ENCODE data around the gene NOXA1.

The NOXA1 gene

DNA sequence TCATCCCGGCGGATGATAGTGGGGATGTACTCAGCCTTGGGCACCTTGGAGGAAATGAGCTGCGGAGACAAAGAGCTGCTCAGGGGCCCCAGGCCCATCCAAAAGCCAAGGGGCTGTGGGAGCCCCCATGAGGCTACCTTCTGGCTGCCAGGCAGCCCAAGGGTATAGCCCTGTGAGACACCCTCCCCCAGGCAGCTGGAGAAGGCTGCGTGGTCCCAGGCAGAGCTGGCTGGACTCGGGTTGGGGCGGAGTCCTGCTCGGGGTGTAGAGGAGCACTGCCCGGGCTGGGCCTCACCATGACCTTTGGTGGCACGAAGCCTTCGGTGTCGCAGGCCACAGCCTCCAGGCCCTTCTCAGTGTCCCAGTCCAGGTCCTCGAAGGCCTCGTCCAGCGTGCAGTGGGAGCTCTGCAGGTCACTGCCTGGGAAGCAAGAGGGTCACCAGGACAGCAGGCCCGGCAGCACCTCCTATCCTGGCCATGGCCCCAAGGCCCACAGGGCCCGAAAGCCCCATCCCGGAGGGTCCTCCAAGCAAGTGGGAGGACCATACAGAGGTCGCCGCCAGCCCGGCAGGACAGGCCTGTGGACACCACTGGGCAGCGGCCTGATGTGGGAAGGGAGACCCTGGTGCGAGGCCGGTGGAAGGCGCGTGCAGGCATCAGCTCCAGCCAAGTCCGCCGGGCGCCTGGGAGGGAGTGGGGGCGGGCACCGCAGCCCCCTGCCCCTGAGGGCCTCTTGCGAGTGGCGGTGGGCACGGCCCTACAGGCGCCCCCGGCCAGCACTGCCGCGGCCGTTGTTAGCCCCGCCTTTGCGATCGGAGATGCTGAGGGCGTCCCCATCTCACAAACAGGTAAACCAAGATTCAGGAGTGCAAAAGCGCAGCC, 29.8 kb downstream of the NOXA1 start:
- in situ Hi-C loops (cut with MboI; ENCODE audit: low sequenced_read_pairs) = no loop called here

DNA sequence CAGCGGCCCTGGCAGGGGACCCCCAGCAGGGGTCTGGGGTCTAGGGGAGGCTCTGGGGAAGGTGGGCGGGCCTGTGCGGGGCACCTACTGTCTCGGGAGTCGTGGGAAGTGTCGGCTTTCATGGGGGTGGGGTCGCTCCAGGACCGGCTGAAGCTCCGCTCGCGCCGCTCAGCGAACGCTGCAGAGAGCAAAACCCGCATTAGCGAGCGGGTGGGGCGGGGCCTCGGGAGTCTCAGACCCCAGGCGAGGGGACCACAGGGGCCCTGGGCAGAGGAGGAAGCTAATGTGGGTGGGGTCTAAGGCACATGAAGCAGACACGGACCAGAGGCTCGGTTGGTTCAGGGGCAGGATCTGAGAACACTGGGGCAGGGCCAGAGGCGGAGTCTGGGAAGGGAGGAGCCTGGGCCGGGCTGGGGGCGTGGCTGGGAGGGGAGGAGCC, 30.5 kb downstream of the NOXA1 start:
- in situ Hi-C loops (cut with MboI; ENCODE audit: low sequenced_read_pairs) = no loop called here

DNA sequence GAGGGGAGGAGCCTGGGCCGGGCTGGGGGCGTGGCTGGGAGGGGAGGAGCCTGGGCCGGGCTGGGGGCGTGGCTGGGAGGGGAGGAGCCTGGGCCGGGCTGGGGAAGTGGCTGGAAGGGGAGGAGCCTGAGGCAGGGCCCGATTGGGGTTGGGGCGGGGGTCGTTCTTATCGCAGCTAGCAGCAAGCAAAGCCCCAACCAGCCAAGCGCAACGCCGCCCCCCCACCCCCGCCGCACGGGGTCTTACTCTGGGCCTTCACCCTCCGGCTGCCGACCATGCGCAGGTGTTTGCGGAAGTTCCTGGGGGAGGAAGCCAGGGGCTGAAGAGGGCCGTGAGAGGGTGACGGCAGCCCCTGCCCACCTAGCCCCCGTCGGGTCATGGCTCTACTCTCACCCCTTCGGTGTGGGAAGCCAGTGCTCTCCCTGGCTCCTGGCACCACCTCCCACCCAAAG, 31.0 kb downstream of the NOXA1 start:
- in situ Hi-C loops (cut with MboI; ENCODE audit: low sequenced_read_pairs) = no loop called here

DNA sequence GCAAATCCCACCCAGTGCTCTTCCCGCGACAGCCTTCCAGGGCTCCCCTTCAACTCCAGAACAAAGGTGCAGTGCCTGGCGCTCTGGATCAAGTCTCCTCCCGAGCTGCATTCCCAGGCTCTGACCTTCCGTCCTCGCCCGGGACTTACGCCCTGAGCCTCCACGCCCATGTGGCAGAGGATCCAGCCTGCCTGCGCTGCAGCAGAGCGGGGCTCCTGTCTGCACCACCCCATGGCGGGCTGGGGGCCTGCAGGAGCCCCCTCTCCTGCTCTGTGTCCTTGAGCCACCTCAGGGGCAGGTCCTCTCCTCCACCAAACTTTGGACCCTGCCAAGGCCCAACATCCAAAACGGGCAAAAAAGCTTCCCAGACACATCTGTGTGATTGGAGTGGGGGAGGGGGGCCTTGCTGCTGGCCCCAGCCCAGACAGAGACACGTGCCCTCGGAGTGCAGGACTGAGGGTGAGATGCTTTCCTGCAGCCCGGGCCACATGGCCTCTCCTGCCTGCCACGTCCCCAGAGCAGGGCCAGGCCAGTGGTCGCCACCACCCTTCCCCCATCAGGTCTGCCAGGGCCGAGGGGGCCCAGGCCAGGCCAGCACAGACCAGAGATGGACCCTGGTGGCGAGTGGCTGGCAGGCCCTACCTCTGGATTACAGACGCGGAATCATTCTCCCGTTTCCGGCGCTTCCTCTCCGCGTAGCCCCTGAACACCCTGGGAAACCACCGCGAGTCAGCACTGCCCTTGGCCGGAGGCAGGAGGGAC, 31.6 kb downstream of the NOXA1 start:
- in situ Hi-C loops (cut with MboI; ENCODE audit: low sequenced_read_pairs) = no loop called here

DNA sequence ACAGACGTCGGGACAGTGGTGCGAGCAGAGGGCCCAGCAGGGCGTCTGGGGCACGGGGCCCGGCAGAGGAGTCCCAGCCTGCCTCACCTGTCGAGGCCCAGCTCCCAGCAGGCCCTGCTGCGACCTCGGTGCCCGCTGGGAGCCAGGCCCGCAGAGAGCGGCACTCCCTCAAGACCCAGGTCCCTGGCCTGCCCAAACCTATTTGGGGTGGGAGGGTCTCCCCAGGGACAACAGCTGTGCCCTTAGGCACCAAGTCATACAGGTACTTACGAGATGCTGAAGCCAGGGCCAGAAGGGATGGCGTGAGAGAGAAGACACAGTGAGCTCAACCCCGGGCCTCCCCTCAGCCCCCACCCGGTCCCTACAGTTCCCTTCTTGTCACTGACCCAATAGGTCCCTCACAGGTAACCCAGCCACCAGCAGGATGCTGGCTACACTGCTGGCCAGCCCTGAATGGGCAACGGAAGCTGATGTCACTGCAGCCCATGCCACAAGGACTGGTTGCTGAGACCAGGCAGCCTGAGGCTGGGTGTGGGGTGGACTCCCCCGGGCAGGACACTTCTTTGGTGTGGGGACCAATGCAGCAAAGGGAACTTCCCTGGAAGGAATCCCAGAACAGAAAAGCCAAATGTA, 32.3 kb downstream of the NOXA1 start:
- in situ Hi-C loops (cut with MboI; ENCODE audit: low sequenced_read_pairs) = no loop called here

DNA sequence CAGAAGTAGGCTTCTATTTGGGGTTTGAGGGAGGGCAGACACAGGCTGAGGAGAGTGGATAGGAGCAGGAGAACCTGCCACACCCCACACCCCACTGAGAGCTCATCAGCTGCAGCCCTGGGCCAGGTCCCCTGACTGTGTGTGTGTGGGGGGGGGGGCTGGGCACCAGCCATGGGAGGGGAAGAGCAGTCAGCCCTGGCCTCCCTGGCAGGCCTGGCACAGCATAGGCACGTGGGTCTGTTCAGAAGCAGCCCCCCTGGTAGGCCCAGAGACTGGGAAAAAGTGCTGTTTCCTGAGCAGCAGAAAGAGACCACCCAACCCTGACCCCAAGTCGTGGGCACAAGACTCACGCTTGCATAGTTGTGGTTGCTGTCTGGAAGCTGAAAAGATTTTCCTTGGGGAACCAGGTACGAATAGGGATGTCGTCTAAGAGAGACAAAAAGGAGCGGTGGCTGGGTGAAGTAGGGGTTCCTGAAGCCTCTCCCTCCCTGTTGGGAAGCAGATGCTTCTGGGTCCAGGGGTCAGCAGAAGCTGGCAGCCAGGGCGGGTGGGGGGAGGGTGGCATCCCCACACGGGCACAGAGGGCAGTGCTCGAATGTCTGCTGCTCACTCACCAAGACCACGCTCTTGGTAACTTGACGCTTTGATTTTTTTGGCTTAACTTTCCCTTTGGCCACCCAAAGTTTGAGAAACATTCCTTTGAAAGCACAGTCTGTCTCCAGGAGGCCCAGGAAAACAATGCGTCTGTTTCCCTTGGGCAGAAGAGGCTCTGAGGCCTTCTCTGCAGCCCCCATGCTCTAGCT, 33.1 kb downstream of the NOXA1 start:
- in situ Hi-C loops (cut with MboI; ENCODE audit: low sequenced_read_pairs) = no loop called here

DNA sequence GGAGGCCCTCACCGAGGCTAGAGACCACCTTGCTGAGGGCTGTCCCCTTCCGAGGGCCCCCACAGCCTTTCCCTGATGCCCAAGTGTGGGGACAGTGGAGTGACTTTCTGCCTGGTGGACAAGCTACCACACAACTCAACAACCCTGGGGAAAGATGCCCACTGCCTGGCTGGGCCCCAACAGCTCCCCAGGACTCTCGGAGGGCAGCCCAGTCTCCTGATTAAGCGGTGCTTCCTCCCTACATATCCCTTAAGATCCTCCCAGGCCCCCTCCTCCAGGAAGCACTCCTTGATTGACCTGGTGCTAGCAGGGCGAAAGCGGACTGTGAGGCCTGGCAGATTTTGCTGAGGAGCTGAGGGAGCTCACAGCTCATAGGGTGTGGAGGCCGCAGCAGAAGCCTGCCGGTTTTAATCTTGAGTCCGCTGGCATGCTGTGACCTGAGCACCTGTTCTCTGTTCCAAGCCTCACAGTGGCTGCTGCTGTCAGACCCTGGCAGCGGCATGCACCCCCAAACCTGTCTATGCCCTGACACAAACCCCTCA, 33.7 kb downstream of the NOXA1 start:
- in situ Hi-C loops (cut with MboI; ENCODE audit: low sequenced_read_pairs) = no loop called here

DNA sequence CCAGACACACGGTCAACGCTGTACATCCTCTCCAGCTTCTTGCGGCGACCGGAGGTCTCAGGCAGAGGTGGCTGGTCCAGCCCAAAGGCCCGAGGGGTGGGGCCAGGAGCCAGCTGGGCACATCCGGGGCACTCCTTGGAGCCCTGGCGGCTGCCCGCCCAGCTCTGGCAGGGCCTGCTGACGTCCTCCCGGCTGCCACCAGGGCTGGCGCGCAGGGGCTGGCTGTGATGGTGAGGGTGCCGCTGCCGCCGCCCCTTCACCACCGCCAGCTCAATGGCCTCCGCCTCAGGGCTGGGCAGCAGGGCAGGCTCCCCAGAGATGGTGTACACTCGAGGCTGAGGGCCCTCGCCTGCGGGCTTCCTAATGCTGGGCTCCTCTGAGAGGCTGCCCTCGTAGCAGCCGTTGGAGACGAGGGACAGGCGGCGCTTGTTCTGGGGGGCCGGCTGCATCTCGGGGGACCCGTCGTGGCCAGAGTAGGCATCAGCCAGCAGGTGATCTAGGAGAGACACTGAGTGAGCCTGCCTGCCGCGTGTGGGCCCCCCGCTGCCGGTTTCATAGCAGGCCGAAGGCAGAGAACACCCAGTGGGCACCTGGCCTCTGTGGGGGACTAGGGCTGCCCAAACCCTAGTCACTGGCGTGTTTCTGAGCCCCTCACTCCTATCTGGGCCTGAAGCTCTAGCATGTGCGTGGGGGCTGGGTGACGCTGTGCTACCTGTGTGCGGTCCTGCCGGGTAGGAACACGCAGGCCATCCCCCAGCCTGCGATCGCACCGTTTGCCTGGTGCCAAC, 34.4 kb downstream of the NOXA1 start:
- in situ Hi-C loops (cut with MboI; ENCODE audit: low sequenced_read_pairs) = no loop called here

DNA sequence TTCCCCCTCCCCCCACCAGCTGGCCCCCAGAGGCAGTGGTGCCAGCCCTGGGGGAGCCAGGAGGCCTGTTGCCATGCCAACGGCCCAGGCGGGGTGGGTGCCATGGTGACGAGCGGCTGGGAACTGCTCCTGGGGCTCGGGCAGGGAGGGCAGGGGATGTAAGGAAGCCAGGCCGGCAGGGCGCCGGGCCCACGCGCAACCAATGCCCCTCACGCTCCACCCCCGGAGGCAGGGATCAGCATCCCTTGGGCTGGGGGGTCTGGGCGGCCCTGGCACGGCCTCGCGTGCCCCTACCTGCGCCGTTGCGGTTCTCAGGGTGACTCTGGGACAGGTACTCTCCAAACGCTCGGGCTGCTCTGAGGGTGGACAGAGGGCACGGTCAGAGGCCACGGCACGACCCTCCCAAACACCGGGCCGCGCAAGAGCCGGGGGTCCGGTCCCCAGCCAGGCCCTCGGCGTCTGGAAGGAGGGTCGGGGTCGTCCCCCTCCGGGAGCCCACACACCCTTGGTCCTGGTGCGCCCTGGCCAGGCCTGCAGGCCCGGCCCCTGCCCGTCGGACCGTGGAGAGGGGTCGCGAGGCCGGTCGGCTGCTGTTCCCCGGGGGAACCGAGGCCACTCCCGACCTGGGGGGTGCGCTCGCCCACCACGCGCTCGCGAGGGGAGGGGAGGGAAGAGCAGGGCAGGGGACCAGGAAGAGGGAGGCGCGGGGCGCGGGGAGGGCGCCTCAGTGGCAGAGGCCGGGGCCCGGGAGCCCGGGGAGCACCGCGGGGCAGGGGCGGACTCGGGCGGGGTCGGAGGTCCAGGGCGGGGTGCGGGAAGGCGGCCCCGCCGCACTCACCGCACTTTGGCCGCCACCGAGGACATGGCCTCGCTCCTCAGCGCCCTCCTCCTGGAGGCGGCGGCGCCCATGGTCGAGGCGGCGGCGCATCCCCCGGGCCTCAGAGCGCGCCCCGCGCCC, 35.3 kb downstream of the NOXA1 start:
- in situ Hi-C loops (cut with MboI; ENCODE audit: low sequenced_read_pairs) = no loop called here

- in situ Hi-C loops (cut with MboI; ENCODE audit: low sequenced_read_pairs) = no loop called here
These were observed 36.0 kb downstream of the NOXA1 start, which contains the start of gene NSMF for GRCh38 chr9:137459152-137459600. Gene NSMF (minus strand): TSS chr9:137459334. CDS start chr9:137459102, 232 bp downstream.

DNA sequence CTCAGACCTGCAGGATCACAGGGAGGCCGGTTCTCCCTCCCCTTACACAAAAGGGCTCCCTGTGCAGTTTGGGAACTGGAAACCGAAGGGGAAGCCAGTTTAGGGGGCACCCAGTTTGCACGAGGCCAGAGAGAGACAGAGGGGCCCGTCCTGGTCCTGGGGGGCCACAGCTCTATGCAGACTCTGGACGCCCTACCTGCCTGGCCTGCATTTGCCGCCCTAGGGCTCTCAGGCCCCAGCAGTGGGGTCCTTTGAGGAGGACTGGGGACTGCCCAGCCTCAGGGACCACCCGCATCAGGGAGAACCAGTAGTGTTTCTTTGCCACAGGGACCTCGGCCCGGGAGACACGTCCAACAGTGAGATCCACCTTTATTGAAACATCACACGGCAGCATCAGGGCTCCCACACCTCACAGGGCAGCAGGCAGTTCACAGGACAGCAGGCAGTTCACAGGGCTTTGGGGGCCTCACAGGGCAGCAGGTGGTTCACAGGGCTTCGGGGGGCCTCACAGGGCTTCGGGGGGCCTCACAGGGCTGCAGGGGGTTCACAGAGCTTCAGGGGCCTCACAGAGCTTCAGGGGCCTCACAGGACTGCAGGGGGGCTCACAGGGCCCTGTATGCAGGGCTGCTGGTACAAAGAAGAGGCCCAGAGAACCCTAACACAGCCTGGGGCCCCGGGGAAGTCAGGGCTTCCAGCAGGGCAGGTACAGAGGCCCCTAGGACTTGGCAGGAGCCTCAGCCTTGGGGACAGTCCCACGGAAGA, 36.6 kb downstream of the NOXA1 start:
- in situ Hi-C loops (cut with MboI; ENCODE audit: low sequenced_read_pairs) = no loop called here

DNA sequence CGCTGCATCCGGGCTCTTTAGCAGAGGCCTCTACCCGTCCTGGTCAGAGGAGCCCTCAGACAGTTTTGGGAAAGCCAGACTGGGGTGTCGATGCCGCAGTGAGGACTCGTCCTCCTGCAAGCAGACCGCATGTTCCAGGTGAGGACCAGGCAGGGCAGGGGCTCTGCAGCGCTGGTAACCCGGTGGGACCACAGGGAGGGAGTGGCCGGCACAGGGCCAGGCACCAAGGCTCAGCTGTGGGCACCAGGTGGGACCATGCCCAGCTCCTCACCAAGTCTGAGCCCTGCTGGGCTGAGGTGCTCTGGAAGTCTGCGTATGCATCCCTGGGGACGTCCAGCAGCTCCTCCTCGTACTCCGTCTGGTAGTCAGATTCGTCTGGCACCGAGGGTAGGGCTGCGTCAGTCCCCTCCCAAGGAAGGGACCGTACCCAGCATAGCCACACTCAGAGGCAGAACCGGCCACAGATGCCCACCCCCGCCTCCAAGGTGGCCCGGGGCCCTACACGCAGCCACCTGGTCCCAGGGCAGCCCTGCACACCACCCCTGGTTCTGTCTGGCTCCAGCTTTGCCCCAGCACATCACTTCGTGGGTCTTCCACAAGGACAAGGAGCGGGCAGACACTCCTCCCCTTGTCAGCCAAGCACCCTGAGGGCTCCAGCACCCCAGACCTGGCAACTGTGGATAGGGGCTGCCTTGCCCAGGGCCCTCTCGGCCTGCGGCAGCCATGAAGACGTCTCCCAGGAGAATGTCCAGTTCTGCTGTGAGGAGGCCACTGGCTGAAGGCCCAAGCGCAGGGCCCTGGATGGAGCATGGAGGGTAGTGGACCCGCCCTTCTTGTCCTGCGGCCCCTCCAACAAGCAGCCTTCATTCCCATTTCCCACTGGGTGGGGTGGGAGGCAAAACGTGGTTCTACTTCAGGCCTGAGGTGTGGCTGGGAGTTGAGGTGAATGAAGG, 37.4 kb downstream of the NOXA1 start:
- in situ Hi-C loops (cut with MboI; ENCODE audit: low sequenced_read_pairs) = no loop called here

DNA sequence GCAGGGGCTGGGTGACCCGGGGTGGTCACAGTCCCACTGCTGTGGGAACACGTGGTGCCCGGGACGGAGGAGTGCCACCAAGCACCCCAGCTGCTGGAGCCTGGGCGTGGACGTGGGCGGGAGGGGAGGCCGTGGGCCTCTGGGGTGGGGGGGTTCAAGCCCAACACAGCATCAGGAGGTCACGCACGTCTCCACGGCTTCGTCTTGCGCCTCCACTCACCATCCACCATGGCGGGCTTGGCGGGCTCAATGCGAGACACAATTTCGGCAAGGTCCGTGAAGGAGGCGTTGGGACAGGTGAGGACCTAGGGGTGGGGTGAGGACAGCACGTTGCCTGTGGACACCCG, 38.1 kb downstream of the NOXA1 start:
- in situ Hi-C loops (cut with MboI; ENCODE audit: low sequenced_read_pairs) = no loop called here

- in situ Hi-C loops (cut with MboI; ENCODE audit: low sequenced_read_pairs) = no loop called here
These were observed 38.6 kb downstream of the NOXA1 start for GRCh38 chr9:137461663-137462395.

DNA sequence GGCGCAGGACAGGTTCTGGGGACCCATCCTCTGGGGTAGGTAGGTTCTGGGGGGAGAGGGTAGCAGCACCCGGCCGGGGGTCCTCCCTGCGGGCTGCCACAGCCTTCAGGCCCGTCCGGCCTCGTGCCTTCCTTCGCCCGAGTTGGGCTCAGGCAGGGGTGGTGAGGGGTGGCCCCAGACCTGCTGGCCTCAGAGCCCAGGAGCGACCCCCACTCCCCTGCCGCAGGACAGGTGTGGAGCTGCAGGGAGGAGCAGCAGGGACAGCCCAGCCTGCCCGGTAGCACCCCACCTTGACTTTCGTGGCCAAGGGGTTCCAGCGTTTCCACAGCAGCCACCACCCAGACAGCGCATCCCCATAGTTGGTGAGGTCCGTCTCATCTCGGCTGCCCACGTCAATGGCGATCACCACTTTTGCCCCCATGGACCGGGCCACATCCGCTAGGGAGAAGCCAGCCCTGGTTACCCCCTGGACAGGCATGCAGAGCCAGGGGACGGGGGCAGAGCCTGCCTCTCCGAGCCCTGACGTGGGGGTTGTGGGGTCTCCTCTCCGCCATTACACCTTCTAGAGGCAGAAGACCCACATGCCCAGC, 39.3 kb downstream of the NOXA1 start:
- in situ Hi-C loops (cut with MboI; ENCODE audit: low sequenced_read_pairs) = no loop called here

All from hTERT RPE-1 (cell line).